ENCODE data around the gene CA6.
"Not testable (repeated sequence)": the region's sequence is repeated elsewhere in the genome, so short reads cannot be mapped to it uniquely, and the experiment has no call there.

The CA6 gene

DNA sequence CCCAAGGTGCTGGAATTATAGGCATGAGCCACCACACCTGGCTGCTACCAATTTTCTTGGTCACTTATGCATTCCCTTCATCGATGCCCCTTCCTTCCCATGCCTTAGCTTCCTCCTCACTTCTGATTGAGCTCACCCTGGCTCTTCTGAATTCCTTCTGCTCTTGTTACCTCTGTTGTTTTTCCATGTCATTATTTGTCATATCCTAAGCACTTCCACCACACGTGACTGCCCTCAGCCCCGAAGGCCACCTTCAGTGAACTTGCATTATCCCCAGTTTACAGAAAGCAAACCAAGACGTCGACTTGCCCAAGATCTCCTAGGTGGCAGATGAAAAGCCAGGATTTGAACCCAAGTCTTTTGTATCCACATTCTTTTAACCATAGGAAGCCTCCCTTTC lies 30.7 kb downstream of the CA6 start:
- no peak for DNase-seq

DNA sequence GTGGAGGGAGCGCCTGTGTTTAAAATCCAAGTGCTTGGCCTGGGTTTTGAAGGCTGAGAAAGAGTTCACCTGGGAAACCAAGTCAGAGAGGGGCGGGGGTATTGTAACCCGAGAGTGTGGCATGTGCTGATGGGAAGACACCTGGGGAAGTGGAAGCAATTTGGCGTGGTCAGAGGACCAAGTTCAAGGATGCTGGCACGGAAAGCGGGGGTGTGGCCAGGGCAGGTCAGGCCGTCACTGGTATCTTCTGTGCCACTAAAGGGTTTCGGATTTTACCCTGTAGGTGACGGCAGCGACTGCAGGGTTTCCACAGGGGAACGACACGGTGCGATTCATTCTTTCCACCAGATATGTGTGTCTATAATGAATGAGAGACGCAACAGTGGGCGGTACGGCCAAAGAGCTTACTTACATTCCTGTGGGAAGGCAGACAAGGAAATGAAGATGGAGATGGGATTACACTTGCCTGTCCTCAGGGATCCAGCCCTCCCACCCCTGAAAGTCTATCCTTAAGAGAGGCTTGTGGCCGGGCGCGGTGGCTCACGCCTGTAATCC lies 31.3 kb downstream of the CA6 start:
- DNase-seq, result no peak

DNA sequence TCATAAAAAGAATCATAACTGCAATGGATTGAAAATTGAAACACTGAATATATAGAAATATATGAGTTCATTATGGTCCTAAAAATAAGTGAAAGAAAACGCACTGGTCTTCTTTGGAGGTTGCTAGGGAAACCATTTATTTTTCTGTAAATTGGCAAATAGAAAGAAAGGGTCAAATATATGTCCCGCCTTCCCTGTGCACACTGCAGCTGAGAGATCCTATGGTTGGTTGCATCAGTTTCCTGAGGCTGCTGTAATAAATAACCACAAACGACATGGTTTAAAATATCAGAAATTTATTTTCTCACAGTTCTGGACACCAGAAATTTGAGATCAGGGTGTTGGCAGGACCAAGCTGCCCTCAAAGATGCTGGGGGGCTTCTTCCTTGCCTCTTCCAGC lies 35.0 kb downstream of the CA6 start:
- no peak for DNase-seq

DNA sequence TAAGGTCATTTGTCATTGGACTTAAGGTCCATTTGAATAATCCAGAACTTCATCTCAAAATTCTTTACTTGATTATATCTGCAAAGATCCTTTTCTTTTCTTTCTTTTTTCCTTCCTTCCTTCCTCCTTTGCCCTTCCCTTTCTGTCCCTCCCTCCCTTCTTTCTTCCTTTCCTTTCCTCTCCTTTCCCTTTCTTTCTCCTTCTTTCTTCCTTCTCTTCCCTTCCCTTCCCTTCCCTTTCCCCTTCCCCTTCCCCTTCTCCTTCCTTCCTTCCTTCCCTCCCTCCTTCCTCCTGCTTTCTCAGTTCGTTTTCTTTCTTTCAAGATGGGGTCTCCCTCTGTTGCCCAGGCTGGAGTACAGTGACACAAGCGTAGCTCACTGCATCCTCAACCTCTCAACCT lies 35.5 kb downstream of the CA6 start:
- no peak for DNase-seq

DNA sequence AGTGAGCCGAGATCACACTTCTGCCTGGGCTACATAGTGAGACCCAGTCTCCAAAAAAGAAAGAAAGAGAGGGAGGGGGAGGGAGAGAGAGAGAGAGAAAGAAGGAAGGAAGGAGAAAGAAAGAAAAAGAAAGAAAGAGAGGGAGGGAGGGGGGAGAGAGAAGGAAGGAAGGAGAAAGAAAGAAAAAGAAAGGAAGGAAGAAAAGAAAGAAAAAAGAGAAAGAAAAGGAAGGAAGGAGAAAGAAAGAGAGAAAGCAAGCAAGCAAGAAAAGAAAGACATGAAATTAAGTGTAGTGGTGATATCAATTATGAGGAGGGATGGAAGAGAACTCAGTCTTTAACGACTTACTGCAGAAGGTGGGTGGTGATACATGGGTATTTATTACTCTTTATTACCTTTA lies 38.5 kb downstream of the CA6 start:
- no peak for DNase-seq

DNA sequence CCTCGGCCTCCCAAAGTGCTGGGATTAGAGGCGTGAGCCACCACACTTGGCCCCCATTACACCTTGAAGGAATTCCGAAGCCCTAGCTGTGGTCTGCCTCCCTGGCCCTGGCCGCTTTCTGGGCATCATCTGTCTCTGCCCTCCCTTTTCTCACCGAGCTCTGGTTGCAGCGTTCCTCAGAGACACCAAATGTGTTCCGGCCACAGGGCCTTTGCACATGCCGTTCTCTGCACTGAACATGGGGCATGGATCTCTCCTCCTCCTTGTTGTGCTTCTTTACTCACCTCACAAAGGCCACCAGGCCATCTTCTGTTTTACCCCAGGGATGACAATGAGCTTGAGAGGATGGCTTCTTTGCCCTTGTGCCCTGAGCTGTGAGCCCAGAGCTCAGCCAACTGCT lies 39.3 kb downstream of the CA6 start:
- DNase-seq, result no peak

DNA sequence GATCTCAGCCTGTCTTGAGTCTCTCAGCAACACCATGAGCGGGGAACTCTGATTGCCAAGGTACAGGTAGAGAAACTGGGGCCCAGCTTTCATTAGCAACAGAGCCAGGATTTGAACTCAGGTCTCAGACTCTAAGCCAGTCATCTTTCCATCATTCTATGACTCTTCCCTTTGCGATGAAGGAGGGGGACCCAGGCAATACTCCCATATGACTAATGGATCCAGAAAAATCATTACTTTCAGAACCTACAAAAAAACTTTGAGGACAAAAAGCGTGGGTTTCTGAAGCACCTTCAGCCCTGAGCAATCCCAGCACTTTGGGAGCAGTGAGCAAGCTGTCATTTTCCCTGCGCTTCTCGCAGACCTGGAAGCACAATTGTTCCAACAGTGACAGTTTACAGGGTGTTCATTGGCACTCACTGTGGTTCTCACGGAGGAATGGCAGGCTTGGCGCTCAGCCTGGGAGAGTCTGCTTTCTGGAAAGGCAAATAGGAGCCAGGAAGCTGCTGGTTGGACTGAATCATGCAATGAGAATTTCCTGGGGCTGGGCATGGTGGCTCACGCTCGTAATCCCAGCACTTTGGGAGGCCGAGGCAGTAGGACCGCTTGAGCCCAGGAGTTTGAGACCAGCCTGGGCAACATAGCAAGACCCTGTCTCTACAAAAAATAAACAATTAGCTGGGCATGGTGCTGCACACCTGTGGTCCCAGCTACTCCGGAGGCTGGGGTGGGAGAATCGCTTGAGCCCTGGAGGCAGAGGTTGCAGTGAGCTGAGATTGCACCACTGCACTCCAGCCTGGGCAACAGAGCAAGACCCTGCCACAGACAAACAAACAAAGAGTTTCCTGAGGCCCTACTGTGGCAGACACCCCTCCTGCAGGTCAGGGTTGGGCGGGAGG lies 40.5 kb downstream of the CA6 start:
- DNase-seq, result no peak

DNA sequence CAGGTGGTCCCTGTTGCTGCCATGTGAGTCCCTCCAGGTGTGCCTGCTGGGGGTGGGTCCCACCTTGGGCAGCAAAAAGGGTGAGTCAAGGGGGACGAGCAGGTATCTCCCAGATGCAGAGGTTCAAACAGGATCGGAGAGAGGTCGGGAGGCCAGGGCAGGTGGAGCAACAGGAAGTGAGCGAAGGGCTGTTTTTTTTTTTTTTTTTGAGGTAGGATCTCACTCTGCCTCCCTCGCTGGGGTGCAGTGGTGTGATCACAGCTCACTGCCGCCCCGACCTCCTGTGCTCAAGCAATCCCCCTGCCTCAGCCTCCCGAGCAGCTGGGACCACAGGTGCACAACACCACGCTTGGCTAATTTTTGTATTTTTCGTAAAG lies 41.1 kb downstream of the CA6 start:
- DNase-seq, result no peak

DNA sequence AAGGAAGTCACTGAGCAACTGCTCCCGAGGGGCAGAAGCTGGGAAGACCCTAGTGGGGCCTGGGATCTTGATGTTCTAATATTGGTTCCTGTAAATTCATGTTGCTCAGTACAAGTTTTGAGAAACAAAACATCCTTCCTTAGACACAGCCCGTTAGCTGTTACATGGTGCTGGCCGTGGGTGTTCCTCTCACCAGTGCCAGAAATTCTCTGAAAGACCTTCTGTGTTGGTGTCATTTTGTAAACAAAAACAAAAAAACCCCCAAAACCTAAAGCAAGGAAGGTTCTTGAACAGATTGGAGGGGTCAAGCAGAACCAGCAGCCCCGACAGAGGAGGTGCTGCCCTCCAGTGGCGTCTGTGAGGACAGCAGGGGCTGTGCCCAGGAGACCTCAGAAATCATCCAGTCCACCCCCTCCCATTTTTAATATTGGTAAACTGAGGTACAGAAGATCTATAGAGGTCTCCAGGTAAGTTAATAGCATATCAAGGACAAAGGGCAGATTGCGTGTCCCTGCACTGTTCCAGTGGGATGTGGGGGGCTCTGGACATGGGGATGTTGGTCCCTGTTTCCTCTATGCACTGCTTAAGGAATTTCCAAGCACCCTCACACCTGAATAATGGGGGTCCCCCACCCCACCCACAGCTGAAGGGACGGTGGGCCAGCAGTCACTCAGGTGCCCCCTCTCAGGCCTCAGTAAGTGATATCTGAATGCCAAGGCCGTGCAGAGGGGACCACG lies 42.4 kb downstream of the CA6 start:
- peak; percentile 79 for DNase-seq

DNA sequence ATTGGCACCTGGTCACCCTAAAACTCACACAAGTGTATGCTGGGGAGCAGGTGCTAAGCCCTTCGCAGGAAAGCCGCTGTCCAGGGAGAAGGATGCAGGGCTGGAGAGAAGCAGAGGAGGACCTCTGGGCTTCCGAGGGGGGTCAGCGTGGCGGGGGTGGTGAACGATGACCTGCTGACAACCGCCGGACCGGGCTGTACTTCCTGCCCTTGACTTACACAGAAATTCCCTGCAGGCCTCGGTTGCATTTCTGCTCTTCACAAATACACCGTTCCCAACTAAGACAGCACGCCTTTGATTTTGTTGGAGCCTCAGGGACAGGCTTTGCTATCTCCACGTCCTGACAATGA lies 42.9 kb downstream of the CA6 start:
- DNase-seq, result no peak

DNA sequence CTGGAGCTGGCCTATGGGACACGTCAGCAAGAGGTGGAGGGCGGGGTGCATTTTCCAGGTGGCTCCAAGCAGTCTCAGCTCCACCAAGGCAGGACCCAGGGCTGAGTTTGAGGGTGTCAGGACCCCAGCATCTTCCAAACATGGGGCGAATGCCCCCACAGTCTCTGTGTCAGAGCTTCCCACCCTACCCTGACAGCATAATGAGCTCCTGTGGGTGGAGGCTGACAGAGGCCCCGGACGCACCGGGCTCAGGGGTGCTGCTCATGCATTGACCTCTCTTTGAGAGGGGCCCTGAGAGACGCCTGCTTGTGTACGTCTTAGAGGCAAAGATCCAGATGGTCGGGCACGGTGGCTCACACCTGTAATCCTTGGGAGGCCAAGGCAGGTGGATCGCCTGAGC lies 43.4 kb downstream of the CA6 start:
- DNase-seq, result no peak

DNA sequence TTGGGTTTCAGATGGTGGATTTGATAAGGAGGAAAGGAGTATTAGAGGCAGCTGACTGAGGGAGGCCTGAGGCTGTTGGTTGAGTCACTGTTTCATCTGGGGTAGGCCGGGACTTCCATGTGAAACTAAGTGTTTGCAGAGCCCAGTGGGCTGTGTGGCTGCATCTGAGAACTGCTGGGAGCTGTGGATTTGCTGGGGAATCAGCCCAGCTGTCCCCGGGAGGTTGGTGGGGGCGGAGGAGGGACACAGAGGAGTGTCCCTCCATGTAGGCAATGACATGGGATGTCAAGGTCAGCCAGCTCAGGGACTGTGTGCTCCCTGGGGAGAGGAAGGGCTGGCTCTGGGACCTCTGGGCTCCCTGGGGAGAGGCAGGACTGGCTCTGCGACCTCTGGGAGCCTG lies 44.2 kb downstream of the CA6 start:
- DNase-seq, result peak; percentile 59

DNA sequence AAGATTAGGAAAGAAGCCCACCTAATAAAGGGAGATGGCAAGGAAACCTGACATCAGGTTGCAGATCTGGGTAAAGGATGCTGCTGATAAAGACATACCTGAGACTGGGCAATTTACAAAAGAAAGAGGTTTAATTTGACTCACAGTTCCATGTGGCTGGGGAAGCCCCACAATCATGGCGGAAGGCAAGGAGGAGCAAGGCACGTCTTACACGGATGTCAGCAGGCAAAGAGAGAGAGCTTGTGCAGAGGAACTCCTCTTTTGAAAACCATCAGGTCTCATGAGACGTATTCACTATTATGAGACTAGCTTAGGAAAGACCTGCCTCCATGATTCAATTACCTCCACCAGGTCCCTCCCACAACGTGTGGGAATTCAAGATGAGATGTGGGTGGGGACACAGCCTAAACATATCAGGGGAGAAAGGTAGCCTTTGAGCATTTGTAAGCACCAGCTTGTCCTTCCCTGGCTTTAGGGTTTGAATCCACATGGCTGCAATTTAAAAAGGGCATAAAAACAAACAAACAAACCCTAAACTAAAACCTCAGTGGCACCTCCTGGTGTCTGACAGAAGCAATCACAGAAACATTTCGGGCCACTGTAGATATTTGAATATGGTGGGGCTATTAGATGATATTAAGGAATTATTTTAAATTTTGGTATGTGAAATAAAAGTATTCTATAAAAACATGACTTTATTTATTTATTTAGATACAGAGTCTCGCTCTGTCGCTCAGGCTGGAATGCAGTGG lies 47.4 kb downstream of the CA6 start:
- DNase-seq, result no peak

DNA sequence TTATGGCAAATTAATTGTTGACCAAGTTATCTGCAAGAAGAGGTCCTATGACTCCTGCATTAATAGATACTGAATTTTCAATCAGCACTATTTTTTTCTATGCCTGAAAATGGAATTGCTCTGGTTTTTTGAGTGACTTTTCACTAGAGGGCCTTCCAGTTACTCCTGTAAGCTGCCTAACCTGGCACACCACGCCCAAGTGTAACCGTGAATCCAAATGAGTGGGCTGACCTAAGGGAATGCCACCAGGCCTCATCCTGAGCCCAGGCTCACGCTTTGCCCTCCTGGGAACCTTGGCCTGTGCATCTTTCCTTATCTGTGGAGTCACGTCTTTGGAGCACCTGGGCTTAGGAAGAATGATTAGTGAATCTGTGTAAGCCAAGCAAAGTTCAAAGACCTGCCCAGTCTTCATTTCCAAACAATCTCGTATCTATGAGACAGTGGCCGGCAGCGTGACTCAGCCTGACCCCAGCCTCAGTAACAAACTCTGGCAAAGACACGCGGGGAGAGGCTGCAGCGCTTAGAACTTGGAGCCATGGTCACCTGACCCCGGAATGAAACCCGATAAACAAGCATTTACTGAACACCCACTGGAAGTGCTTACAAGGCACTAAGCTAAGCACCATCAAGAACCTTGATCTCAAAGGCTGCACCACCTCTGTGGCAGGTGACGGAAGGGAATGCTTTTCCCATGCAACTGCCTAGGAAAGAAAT lies 48.5 kb downstream of the CA6 start:
- not testable (repeated sequence) for DNase-seq

DNA sequence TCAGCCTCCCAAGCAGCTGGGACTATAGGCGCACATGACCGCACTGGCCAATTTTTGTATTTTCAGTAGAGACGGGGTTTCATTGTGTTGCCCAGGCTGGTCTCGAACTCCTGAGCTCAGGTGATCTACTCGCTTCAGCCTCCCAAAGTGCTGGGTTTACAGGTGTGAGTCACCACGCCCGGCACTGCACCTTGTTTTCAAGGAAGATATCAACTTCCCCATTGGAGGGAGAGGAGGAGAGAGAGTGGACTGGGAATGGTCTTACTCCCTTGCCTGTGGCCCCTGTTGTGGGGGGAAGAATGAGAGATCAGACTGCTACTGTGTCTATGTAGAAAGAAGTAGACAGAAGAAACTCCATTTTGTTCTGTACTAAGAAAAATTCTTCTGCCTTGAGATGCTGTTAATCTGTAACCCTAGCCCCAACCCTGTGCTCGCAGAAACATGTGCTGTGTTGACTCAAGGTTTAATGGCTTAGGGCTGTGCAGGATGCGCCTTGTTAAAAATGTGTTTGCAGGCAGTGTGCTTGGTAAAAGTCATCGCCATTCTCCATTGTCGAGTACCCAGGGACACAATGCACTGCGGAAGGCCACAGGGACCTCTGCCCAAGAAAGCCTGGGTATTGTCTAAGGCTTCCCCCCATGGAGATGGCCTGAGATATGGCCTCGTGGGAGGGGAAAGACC lies 56.0 kb downstream of the CA6 start:
- not testable (repeated sequence) for DNase-seq

DNA sequence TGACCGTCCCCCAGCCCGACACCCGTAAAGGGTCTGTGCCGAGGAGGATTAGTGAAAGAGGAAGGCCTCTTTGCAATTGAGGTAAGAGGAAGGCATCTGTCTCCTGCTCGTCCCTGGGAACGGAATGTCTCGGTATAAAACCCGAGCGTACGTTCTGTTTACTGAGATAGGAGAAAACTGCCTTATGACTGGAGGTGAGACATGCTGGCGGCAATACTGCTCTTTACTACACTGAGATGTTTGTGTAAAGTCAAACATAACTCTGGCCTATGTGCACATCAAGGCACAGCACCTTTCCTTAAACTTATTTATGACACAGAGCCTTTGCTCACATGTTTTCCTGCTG lies 56.5 kb downstream of the CA6 start:
- not testable (repeated sequence) for DNase-seq

DNA sequence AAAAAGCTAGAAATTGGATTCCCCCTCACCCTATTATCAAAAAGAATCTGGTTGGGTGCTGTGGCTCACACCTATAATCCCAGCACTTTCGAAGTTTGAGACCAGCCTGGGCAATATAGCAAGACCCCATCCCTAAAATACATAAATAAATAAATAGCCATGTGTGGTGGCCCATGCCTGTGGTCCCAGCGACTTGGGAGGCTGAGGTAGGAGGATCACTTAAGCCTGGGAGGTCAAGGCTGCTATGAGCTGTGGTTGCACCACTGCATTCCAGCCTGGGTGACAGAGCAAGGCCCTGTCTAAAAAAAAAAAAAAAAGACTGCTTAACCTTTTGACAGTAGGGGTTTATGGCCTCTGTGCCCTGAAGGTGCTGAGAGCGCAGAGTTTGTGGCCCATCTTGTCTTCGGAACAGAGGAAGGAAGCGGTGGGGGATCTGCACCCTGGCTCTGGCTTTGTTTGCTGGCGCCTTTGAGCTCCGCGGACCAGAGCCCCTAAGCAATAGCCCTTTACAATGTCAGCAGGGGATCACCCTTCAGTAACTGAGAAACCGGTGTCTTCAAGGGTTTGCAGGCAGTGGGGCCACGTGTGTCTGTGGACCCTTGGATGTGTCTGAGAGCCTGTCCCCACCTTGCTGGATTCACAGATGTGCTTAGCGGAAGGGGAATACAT lies 58.5 kb downstream of the CA6 start:
- no peak for DNase-seq

DNA sequence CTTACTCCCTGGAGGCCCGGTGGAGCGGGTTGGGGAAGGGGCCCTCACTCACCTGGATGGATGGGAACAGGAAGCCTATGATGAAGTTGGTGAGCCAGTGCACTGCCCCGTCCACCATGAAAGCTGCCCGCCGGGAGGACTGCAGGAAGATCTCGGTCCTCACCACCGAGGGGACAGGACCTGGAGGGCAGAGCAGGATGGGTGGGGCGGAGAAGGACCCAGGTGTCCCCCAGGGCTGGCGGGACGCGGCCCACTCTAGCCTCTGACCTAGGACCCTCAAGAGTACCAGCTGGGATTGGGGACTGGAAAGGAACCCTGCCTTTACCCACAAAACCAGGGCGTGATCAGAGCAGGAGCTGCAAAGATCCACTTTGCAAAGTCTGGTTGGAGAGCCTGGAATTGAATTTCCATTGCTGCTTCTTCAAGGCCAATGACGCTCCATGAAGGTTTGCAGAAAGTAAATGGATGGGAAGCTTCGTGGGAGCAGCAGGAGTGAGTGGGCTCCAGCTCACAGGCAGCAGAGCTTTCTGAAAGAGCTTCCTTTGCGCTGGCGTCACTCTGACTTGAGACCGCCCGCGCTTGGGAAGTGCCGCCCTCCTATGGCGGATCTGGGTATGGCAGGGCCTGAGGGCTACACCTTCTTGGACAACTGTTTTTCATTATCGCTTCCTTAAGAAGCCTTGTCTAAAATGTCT lies 59.2 kb downstream of the CA6 start:
- peak; percentile 88 for DNase-seq

DNA sequence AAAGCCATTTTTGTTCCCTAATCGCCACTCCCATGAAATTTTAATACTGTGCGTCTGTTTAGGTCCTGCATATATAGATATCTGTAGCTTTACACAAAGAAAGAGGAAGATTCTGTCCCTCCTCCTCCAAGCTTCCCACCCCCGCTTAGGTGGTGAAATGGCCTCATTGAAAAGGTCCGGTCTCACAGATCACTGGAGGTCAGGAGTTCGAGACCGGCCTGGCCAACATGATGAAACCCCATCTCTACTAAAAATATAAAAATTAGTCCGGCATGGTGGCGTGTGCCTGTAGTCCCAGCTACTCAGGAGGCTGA lies 59.7 kb downstream of the CA6 start:
- DNase-seq, result no peak

DNA sequence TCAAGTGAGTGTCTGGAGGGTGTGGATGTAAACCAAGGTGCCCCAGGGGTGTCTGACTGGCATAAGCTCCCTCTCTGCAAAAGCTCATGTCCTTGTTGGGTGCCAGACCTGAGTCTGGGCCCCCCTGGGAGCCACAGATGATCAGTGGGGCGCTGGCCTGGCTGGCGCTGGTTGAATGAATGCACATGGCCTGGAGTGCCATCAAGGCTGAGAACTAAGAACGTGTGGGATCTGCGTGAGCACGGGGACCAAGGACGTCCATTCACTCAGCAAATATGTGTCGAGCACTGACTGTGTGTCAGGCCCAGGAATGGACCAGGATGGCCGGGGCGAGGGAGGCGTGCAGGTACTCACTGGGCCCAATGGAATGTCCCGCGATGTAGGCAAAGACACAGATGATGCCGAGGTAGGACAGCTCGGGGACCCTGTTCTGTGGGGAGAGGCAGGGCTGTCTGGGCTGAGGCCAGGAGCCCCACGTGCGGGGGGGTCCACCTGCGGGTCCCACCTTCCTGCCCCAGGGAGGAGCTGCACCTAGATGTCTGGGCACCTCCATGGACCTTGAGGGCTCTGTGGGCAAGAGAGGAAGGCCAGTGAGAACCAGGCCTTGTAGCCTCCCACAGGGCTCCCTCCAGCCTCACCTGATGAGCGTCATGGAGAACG lies 61.4 kb downstream of the CA6 start:
- DNase-seq, result no peak

DNA sequence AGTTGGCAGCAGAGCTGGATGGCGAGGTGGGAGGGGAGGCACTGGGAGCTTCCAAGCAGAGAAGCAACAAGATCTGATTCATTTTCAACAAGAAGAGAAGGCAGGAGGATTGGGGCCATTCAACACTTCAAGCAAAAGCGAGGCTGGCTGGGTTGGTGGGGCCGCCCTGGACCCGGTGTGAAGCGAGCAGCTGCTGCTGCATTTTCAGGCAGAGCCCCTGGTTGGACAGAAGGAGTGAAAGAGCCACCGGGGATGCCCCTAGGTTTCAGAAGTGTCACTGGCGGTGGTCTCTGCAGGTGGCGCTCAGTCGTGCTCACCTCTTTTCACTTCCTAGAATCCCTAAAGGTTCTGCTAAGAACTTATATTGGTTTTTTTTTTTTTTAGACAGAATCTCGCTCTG lies 62.6 kb downstream of the CA6 start:
- no peak for DNase-seq
